HepG2 (cell line): ENCODE data around the gene PAEP. TPM values are rescaled to one million over a fixed set of nuclear protein-coding genes. Genes with fewer than 3 reads are reported as not detected.

ENCODE experiments used
- ATAC-seq: fragments of 200-7000 bp; cut with Tn5 transposase; 3 replicates; pipeline ENCODE4 v1.9.1; 2020; ENCODE audit warnings: mild to moderate bottlenecking, moderate library complexity
- BruUV-seq: library from RNA; stranded (reverse); fragments of 400-500 nt; replicated peaks from 2 replicates; lab custom pipeline; 2021; lab: Mats Ljungman, UMichigan
- CTCF ChIA-PET: fragments of 300-600 bp; formaldehyde crosslinking; extraction: SDS; loops from one replicate; lab custom pipeline; 2021; ENCODE audit warnings: low total read pairs, inconsistent platforms, low intra/inter-chr PET ratio; lab: Yijun Ruan, JAX
- POLR2A ChIA-PET: fragments of 350-600 bp; sonication (Branson Sonifier 250); formaldehyde crosslinking; loops from one replicate; lab custom pipeline; 2020; ENCODE audit warnings: antibody characterized with exemption, inconsistent platforms; lab: Yijun Ruan, JAX
- DNase-seq: peaks from one replicate; pipeline ENCODE4 v3.0.0-alpha.2; 2015; ENCODE audit warnings: low spot score
- FAIRE-seq: peaks from 3 replicates; lab custom pipeline; 2011; peaks lifted over from hg19 to GRCh38; lab: Jason Lieb, UNC
- H2AFZ ChIP-seq: one replicate; pipeline ENCODE4 v1.6.1; 2011; ENCODE audit warnings: low read length, inconsistent platforms
- H3K27ac ChIP-seq: fragments of 300-600 bp; 3 replicates; pipeline ENCODE4 v1.8.0; 2011; ENCODE audit warnings: mixed run types, mild to moderate bottlenecking, mixed read lengths, low read length, inconsistent platforms; ENCODE audit not compliant: insufficient read depth; ENCODE audit errors: extremely low read length
- H3K27me3 ChIP-seq, 2 experiments: fragments of 200-600 bp in 1 of 2; 2 replicates in 1 of 2; 3 replicates in 1 of 2; pipeline versions ENCODE4 v1.6.0 to v1.8.0; 2011; ENCODE audit warnings: low read length in 2 of 2, mild to moderate bottlenecking in 2 of 2, moderate library complexity in 2 of 2, inconsistent platforms in 1 of 2; ENCODE audit not compliant: insufficient read depth in 2 of 2, control insufficient read depth in 1 of 2
- H3K36me3 ChIP-seq, 2 experiments: fragments of 200-600 bp in 1 of 2; replicated peaks in 1 of 2; 2 replicates in 1 of 2; 3 replicates in 1 of 2; pipeline versions ENCODE4 v1.5.1 to v1.8.0; 2011; ENCODE audit warnings: low read length in 2 of 2, inconsistent platforms in 1 of 2; ENCODE audit not compliant: insufficient read depth in 2 of 2, control insufficient read depth in 1 of 2
- H3K4me1 ChIP-seq: 2 replicates; pipeline ENCODE4 v1.5.1; 2012; ENCODE audit warnings: low read length, inconsistent platforms; ENCODE audit not compliant: insufficient read depth
- H3K4me2 ChIP-seq: 2 replicates; pipeline ENCODE4 v1.6.0; 2011; ENCODE audit warnings: low read depth, low read length, inconsistent platforms
- H3K4me3 ChIP-seq, 3 experiments: fragments of 200-600 bp in 1 of 3; sonication (generic), shearing (Covaris generic) in 1 of 3; replicated peaks in 1 of 3; 2 replicates each; pipeline ENCODE4 v1.5.1; 2011 to 2016; ENCODE audit warnings: low read length in 3 of 3, inconsistent platforms in 2 of 3, low read depth in 2 of 3, mild to moderate bottlenecking in 2 of 3, control low read depth in 1 of 3, mixed read lengths in 1 of 3; ENCODE audit not compliant: insufficient read depth in 1 of 3
- H3K79me2 ChIP-seq: one replicate; pipeline ENCODE4 v1.6.1; 2011; ENCODE audit warnings: low read length, inconsistent platforms; ENCODE audit not compliant: insufficient read depth
- H3K9ac ChIP-seq: 2 replicates; pipeline ENCODE4 v1.6.0; 2011; ENCODE audit warnings: mild to moderate bottlenecking, low read depth, low read length, inconsistent platforms; ENCODE audit not compliant: insufficient read depth
- H3K9me3 ChIP-seq: 2 replicates; pipeline ENCODE4 v1.5.1; 2012; ENCODE audit warnings: mild to moderate bottlenecking, low read length
- H4K20me1 ChIP-seq: 2 replicates; pipeline ENCODE4 v1.6.0; 2011; ENCODE audit warnings: inconsistent platforms, mild to moderate bottlenecking, low read length, moderate library complexity; ENCODE audit not compliant: insufficient read depth
- E2F2 ChIP-seq: sonication (generic); formaldehyde crosslinking; IDR thresholded peaks from 2 replicates; pipeline ENCODE4 v1.4.0; 2020; ENCODE audit warnings: missing genetic modification reagents, borderline replicate concordance
- NFYB ChIP-seq: sonication (generic); formaldehyde crosslinking; IDR thresholded peaks from 2 replicates; pipeline ENCODE4 v1.4.0; 2020; ENCODE audit warnings: missing genetic modification reagents
- PBX3 ChIP-seq: sonication (generic); formaldehyde crosslinking; IDR thresholded peaks from 2 replicates; pipeline ENCODE4 v1.8.1; 2023; ENCODE audit warnings: missing genetic modification reagents, inconsistent platforms, borderline replicate concordance
- PITX1 ChIP-seq: sonication (generic); formaldehyde crosslinking; IDR thresholded peaks from 2 replicates; pipeline ENCODE4 v1.5.1; 2020; ENCODE audit warnings: mild to moderate bottlenecking, missing genetic modification reagents
- POLR2A ChIP-seq, 2 experiments: IDR thresholded peaks; 2 replicates each; pipeline ENCODE4 v1.6.1; 2011; ENCODE audit warnings: low read depth in 2 of 2, low read length in 2 of 2, mild to moderate bottlenecking in 1 of 2, moderate library complexity in 1 of 2; ENCODE audit not compliant: insufficient read depth in 1 of 2
- STAG1 ChIP-seq: sonication (generic); formaldehyde crosslinking; IDR thresholded peaks from 2 replicates; pipeline ENCODE4 v1.4.0; 2020; ENCODE audit warnings: missing genetic modification reagents
- TBX3 ChIP-seq: fragments of 450-650 bp; IDR thresholded peaks from 2 replicates; pipeline ENCODE4 v1.6.1; 2017; ENCODE audit warnings: antibody characterized with exemption, mild to moderate bottlenecking, inconsistent platforms, borderline replicate concordance
- TIGD3 ChIP-seq: sonication (generic); formaldehyde crosslinking; IDR thresholded peaks from 2 replicates; pipeline ENCODE4 v1.5.1; 2020; ENCODE audit warnings: mild to moderate bottlenecking, missing genetic modification reagents, borderline replicate concordance
- ZKSCAN8 ChIP-seq: IDR thresholded peaks from 2 replicates; pipeline ENCODE4 v1.6.1; 2016; ENCODE audit warnings: borderline replicate concordance, missing genetic modification reagents, missing compliant biosample characterization
- ZNF274 ChIP-seq: sonication (generic); formaldehyde crosslinking; IDR thresholded peaks from 2 replicates; pipeline ENCODE4 v1.5.1; 2020; ENCODE audit warnings: mild to moderate bottlenecking, missing genetic modification reagents
- ZNF337 ChIP-seq: sonication (generic); formaldehyde crosslinking; IDR thresholded peaks from 2 replicates; pipeline ENCODE4 v1.5.1; 2020; ENCODE audit warnings: missing genetic modification reagents, low read depth, mild to moderate bottlenecking, borderline replicate concordance
- ZNF496 ChIP-seq: sonication (generic); formaldehyde crosslinking; IDR thresholded peaks from 2 replicates; pipeline ENCODE4 v1.8.1; 2023; ENCODE audit warnings: mild to moderate bottlenecking, moderate library complexity, missing genetic modification reagents; ENCODE audit not compliant: insufficient replicate concordance
- ZNF552 ChIP-seq: sonication (generic); formaldehyde crosslinking; IDR thresholded peaks from 2 replicates; pipeline ENCODE4 v1.9.0; 2022; ENCODE audit warnings: missing genetic modification reagents, mild to moderate bottlenecking, borderline replicate concordance
- ZNF646 ChIP-seq: sonication (generic); formaldehyde crosslinking; IDR thresholded peaks from 2 replicates; pipeline ENCODE4 v1.9.0; 2021; ENCODE audit warnings: mild to moderate bottlenecking, missing genetic modification reagents
- ZNF781 ChIP-seq: sonication (generic); formaldehyde crosslinking; IDR thresholded peaks from 2 replicates; pipeline ENCODE4 v1.5.1; 2020; ENCODE audit warnings: borderline replicate concordance, mild to moderate bottlenecking, missing genetic modification reagents; ENCODE audit errors: not compliant biosample characterization
- WGBS: methylation state at CpG from one replicate; pipeline ENCODE4 v1.1.6; 2017; ENCODE audit warnings: low lambda C conversion rate; 5-methylcytosine and 5-hydroxymethylcytosine counted together
- in situ Hi-C: cut with HindIII; loops from 2 replicates; pipeline ENCODE4 v1.10.0; 2017; ENCODE audit warnings: low pct_unique_long_range_greater_than_20kb; ENCODE audit not compliant: extremely low pct_ligation_motif_present
- intact Hi-C: fragments of 100-400 bp; cut with micrococcal nuclease; formaldehyde crosslinking; loops from one replicate; pipeline ENCODE4 v1.10.0; 2022; ENCODE audit not compliant: unreplicated experiment
- polyA plus RNA-seq, 8 experiments: library from polyadenylated mRNA; depleted of rRNA in 3 of 8; stranded (reverse) in 7 of 8; unstranded in 1 of 8; fragments of >200 nt; fragmentation: Illumina TruSeq in 4 of 8; extraction: Trizol in 4 of 8; gene quantifications; 2 replicates each; pipeline versions ENCODE4 v1.2.1 to v1.2.3, GENCODE V29; 2011 to 2016; ENCODE audit warnings: low read depth in 4 of 8, missing spikeins in 1 of 8, mixed read lengths in 1 of 8; ENCODE audit not compliant: insufficient read depth in 1 of 8
- total RNA-seq, 5 experiments: library from RNA; depleted of rRNA; stranded (reverse); fragments of >200 nt; fragmentation: Illumina TruSeq; extraction: Trizol; gene quantifications; 2 replicates each; pipeline ENCODE4 v1.2.3, GENCODE V29; 2016; ENCODE audit warnings: low read depth in 1 of 5

The PAEP gene
- total and polyA plus RNA-seq, 2 of the 13 experiments (the other 11 are each of a cell fraction or from before 2014, with no cell fraction given): 0.75 to 10.8 TPM

- DNase-seq: no peak
- no peaks in the 10 kb centered on the region for H3K79me2 ChIP-seq
- no peaks in the 10 kb centered on the region for H3K9me3 ChIP-seq
- H3K27ac ChIP-seq: no peak overlapping the region
- H3K27me3 ChIP-seq: peaks cover 12 to 38% of the 10 kb centered on the region in 2 experiments; a peak in 3 of 5 replicates
- H3K4me2 ChIP-seq: no peak overlapping the region
- no peak for FAIRE-seq
- no peak overlapping the region for H3K4me3 ChIP-seq
- intact Hi-C loops (no loop called here), in situ Hi-C loops (no loop called here)
- H3K36me3 ChIP-seq: no peaks in the 10 kb centered on the region
- no peaks in the 10 kb centered on the region for H4K20me1 ChIP-seq
- no peak for ATAC-seq
- H2AFZ ChIP-seq: no peak overlapping the region
- BruUV-seq: no TSS peak
- no peak overlapping the region for H3K9ac ChIP-seq
- ChIA-PET CTCF (no interaction called here), POLR2A (no interaction called here)
- peaks cover 19% of the 10 kb centered on the region for H3K4me1 ChIP-seq
- WGBS: 54% methylated on average over 16 of the region's 16 CpGs
- no peak for TF ChIP-seq STAG1 (CRISPR knock-in tag)
- TF ChIP-seq ZNF274: no peak
- TF ChIP-seq NFYB (CRISPR knock-in tag): no peak
- no peak for TF ChIP-seq POLR2A (IDR thresholded peaks at IDR 0.05; ENCODE audit: insufficient read depth in 1 of 2, low read depth in 2 of 2, low read length in 2 of 2)
- TF ChIP-seq TIGD3 (CRISPR knock-in tag): no peak
- TF ChIP-seq TBX3: no peak
- no peak for TF ChIP-seq ZNF552 (CRISPR knock-in tag)
- no peak for TF ChIP-seq ZNF337 (CRISPR knock-in tag)
- no peak for TF ChIP-seq ZKSCAN8 (CRISPR knock-in tag)
- no peak for TF ChIP-seq ZNF496
- TF ChIP-seq E2F2 (CRISPR knock-in tag): no peak
- TF ChIP-seq ZNF781 (CRISPR knock-in tag): no peak
- no peak for TF ChIP-seq ZNF646
- TF ChIP-seq PBX3 (CRISPR knock-in tag): no peak
- TF ChIP-seq PITX1: no peak
Observed at GRCh38 chr9:135555910-135556309, 5.6 kb upstream of the PAEP start.
